GM15510 (cell line): ENCODE measurements around the gene GJD3.

Experiments used
- POLR2A ChIP-seq: IDR thresholded peaks from 3 replicates; pipeline ENCODE4 v1.6.1; 2011; ENCODE audit warnings: borderline replicate concordance; ENCODE audit not compliant: insufficient read length; ENCODE audit errors: extremely low read depth

GJD3 gene

DNA sequence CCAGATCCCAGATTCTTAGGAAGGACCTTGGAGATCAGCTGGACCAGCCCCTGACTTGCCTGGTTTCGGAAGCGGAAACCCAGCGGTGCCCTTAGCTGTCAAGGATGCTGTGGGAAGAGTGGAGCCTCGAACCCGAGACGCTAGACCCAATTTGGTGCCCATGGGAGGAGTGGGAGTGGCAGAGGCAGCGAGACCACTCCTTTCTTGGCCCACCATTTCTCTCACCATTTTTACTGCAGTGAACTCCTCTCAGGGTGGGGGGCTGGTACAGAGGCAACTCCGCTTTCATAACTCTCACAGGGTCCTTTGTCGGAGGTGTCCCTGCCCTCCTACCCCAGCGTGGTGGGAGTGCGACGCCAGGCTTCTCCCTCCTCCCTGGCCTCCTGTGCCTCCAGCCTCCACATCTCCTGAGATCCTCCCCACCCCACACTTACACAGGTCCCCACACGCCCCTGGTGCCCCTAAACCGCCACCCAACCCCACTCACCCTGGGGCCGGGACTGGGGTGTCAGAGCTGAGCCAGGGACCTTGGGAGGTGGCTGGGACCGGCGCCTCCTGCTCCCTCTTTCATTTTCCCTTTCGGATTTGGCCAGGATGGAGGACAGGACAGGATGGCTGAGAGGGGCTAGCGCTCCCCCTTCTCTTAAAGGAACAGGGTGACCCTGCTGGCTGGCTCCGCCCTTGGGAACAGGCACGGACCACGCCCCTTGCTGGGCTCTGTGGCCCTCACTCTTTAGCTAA, at the start of gene GJD3:
Gene GJD3 (minus strand): TSS at position 617 of the 741 bp plus-strand sequence. CDS start 922 bp downstream, outside the sequence.
- TF ChIP-seq POLR2A, result no peak

GRCh38 chr17:40412880-40413279, 48.3 kb upstream of the GJD3 start:
- TF ChIP-seq POLR2A, result no peak

- TF ChIP-seq POLR2A, result no peak
These were observed 47.3 kb upstream of the GJD3 start for GRCh38 chr17:40411821-40412220.

DNA sequence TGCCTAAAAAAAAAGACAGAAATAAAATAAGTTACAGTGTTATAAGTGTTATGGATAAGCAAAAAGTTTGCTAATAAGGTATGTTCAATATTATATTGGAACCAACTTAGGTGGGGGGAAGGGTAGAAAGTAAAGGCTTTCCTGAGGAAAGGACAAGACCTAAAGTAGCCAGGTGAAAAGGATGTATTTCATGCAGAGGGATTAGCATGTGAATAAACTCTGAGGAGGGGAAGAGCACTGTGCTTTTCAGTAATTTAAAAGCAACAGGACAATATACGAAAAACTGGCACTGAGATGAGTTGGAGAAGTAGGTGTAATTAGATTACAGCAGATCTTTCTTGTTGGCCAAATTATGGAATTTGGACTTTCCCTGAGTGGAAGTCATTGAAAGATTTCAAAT, 45.5 kb upstream of the GJD3 start:
- no peak for TF ChIP-seq POLR2A

GRCh38 chr17:40407460-40407859, 42.9 kb upstream of the GJD3 start:
- TF ChIP-seq POLR2A, result no peak

- TF ChIP-seq POLR2A, result no peak
These were observed 39.5 kb upstream of the GJD3 start for GRCh38 chr17:40404003-40404402.

GRCh38 chr17:40402668-40403067, 38.1 kb upstream of the GJD3 start:
- no peak for TF ChIP-seq POLR2A

- no peak for TF ChIP-seq POLR2A
These were observed 34.6 kb upstream of the GJD3 start for GRCh38 chr17:40399185-40399584.

- no peak for TF ChIP-seq POLR2A
These were observed 17.7 kb upstream of the GJD3 start for GRCh38 chr17:40382251-40382650.

DNA sequence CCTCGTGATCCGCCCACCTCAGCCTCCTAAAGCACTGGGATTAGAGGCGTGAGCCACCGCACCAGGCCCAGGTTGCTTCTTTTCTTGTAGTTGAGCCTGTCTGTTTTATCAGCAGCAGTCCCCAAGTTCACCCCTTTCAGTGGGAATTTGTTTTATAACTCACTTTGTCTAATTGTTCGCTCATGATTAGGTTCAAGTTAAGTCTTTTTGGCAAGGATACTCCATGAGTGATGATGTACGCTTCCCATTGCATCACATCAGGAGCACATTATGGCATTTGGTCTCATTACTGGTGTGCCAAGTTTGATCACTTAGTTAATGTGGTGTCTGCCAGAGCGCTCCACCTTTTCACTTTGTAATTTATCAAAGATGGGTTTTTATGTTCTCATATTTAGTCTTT, 14.4 kb upstream of the GJD3 start:
- TF ChIP-seq POLR2A, result no peak

DNA sequence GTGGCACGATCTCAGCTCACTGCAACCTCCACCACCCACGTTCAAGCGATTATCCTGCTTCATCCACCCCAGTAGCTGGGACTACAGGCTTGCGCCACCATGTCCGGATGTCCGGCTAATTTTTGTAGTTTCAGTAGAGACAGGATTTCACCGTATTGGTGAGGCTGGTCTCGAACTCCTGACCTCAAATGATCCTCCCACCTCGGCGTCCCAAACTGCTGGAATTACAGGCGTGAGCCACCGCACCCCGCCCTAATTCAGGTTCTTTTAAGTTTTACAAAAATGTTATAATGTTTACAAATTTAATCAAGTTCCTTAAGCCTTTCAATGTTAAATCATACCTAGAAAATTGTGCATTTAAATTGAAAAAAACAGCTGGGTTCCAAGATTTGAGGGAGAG, 13.3 kb upstream of the GJD3 start:
- TF ChIP-seq POLR2A, result no peak

DNA sequence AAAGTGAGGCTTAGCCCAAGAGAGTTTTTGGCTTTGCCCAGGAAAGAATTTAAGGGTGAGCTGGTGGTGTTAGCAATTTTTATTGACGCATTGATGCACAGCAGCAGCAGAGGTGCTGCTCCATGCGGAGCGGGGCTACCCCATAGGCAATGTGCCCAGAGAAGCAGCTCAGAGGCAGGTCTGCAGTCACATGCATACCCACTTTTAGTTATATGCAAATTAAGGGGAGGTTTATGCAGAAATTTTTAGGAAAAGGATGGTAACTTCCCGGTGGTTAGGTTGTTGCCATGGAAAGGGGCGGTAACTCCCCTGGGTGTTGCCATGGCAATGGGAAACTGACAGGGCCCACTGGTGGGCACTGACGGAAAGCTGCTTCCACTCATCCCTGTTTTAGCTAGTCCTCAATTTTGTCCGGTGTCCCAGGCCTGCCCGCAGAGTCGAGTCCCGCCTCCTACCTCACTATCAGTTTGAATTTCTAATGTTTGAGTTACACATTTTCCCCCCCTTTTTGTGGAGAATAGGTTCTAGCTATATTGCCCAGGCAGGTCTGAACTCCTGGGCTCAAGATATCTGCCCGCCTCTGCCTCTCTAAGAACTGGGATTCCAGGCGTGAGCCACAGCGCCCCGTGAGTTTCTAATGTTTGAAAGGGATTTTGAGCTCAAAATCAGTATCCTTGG, 10.4 kb upstream of the GJD3 start:
- TF ChIP-seq POLR2A, result no peak

- TF ChIP-seq POLR2A, result no peak
These were observed 9.5 kb upstream of the GJD3 start for GRCh38 chr17:40373999-40374398.

- no peak for TF ChIP-seq POLR2A
These were observed 8.8 kb upstream of the GJD3 start for GRCh38 chr17:40373324-40373723.

GRCh38 chr17:40372031-40372430, 7.5 kb upstream of the GJD3 start:
- TF ChIP-seq POLR2A, result no peak
